ENCODE measurements around the gene ALAS2. TPM values are rescaled to one million over a fixed set of nuclear protein-coding genes. Genes with fewer than 3 reads are reported as not detected.
"Not testable (repeated sequence)": the region's sequence is repeated elsewhere in the genome, so short reads cannot be mapped to it uniquely, and the experiment has no call there.

The ALAS2 gene
- total and polyA plus RNA-seq, 8 donors = 18.4 TPM; not detected in 7

DNA sequence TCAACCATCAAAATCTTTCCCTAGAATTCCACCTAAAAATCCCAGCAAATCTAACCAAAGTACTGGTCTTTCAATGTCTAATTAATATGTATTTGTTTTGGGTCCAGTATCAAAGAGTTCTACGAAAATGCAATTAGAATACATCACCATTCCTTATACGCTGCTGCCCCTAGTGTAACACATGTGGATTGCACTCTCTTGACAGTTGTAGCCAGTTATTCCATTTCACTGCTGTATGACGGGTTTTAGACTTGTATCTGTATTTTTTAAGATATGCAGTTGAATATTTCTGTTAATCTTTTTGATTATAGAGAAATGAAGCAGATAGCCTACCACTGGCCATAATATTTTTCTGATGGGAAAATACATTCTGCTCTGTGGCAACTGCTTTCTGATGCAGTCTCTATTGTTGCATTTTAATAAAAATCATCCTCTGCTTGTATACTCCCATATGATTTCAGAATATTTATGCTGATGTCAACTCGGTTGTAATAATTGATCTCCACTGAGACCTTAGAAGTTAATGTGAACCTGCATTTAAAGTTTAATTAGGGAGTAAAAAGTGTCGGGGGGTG, 27.0 kb upstream of the ALAS2 start:
- Histone ChIP-seq H3K27ac (no peak overlapping the region), H3K36me3 (no peaks in the 10 kb centered on the region), H3K9me3 (peaks cover 0 to 5% (median 2%) of the 10 kb centered on the region in 4 donors), H3K27me3 (no peaks in the 10 kb centered on the region), H3K4me1 (no peaks in the 10 kb centered on the region), H3K4me3 (peak overlapping the region in 1 of 4 donors; percentile 15)
- WGBS, 5 donors = 18 to 21% (median 19%) methylated on average over 5 of the region's 5 CpGs
- TF ChIP-seq POLR2AphosphoS5 (IDR thresholded peaks at IDR 0.05) (no peak), POLR2A (IDR thresholded peaks at IDR 0.05) (no peak), CTCF (IDR thresholded peaks at IDR 0.05) (peak in 5 of 7 experiments; percentile 39 to 79 (median 51))
- peak in 1 of 2 donors; percentile 66 for DNase-seq
- intact Hi-C loops (cut with DNase I; ENCODE audit: low total_unique reads) = no loop called here

DNA sequence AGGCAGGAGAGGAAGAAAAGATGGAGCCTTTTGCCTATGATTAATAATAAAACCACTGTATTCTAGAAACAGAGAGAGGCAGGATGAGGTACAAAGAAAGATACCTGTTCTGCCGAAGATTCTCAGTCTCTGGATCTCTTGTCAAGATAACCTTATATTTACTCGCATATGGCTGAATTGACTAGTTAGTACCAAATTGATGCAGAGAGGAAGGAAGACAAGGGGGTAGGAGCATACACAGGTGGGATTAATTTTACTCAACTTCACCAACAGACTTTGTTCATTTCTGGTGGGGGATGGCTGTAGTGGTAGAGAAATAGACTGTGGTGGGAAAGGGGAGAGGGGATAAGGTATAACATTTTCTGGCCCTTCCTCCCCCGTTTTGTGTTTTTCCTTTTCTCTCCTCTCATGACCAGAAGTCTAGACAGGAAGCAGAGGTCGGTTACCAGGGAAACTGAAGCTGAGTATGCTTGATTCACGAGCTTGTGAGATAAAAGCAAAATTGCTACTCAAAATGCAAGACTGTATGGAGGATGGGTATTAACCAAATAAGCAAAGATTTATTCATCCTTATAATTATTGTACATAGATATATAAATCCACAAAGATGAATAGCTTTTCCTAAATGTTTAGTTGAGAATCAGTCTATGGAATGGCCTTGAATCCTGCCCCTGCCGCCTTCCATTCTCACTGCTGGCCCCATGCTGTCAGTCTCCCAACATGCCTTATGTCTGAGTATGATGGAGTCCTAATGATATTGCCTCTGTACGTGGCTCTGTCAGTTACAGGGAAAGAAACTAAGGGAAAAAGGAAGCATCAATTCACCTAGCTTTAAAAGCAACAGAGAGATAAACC, 26.3 kb upstream of the ALAS2 start:
- Histone ChIP-seq H3K27ac (no peak overlapping the region), H3K4me3 (peak overlapping the region in 1 of 4 donors; percentile 15), H3K36me3 (no peaks in the 10 kb centered on the region), H3K4me1 (no peaks in the 10 kb centered on the region), H3K27me3 (no peaks in the 10 kb centered on the region), H3K9me3 (peaks cover 0 to 12% (median 6%) of the 10 kb centered on the region in 4 donors)
- peak in 1 of 2 donors; percentile 41 for DNase-seq
- intact Hi-C loops (cut with DNase I; ENCODE audit: low total_unique reads) = no loop called here
- WGBS, 5 donors = 24 to 44% (median 24%) methylated on average over 7 of the region's 7 CpGs
- TF ChIP-seq POLR2A (IDR thresholded peaks at IDR 0.05) (no peak), CTCF (IDR thresholded peaks at IDR 0.05) (no peak), POLR2AphosphoS5 (IDR thresholded peaks at IDR 0.05) (no peak)

- H3K27me3 ChIP-seq; DNase-seq; H3K36me3 ChIP-seq; H3K27ac ChIP-seq; H3K4me1 ChIP-seq; intact Hi-C loops (cut with DNase I; ENCODE audit: low total_unique reads); H3K4me3 ChIP-seq: not testable (repeated sequence)
- 74 to 94% (median 88%) methylated on average over 2 of the region's 2 CpGs for WGBS, 5 donors
- peaks cover 0 to 25% (median 12%) of the 10 kb centered on the region in 4 donors for H3K9me3 ChIP-seq
Measured at GRCh38 chrX:55050599-55050998, 19.8 kb upstream of the ALAS2 start.

DNA sequence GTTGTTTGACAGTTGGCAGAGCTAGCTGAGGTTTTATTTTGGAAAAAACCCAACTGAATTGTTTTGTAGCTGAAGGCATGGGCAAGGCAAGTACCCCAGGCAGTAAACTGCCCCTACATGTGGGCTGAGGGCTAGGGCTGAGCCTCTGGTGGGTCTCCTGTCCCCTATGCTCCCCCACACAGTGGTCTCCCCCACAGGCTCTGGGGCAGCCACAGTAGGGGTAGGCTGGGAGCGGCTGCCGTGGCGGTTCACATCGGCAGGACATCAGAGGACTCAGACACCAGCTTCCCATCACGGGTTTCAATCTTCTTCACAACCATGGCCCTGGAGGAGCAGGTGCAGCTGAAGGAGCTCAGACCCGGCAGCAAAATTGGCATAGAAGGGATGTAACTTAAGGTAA, 10.7 kb upstream of the ALAS2 start:
- H3K4me1 ChIP-seq = no peaks in the 10 kb centered on the region
- H3K27me3 ChIP-seq = no peaks in the 10 kb centered on the region
- WGBS, 5 donors = 87 to 98% (median 91%) methylated on average over 5 to 6 of the region's 6 CpGs
- TF ChIP-seq POLR2AphosphoS5 (IDR thresholded peaks at IDR 0.05) (no peak), CTCF (IDR thresholded peaks at IDR 0.05) (no peak), EP300 (IDR thresholded peaks at IDR 0.05) (no peak), POLR2A (IDR thresholded peaks at IDR 0.05) (no peak)
- peaks cover 0 to 8% (median 0%) of the 10 kb centered on the region in 4 donors for H3K9me3 ChIP-seq
- H3K27ac ChIP-seq = no peak overlapping the region
- no peaks in the 10 kb centered on the region for H3K36me3 ChIP-seq
- no peak overlapping the region for H3K4me3 ChIP-seq
- intact Hi-C loops (cut with DNase I; ENCODE audit: low total_unique reads) = no loop called here
- DNase-seq = no peak

- no peak for TF ChIP-seq POLR2AphosphoS5 (IDR thresholded peaks at IDR 0.05)
- no peak for TF ChIP-seq POLR2A (IDR thresholded peaks at IDR 0.05)
- no peak for TF ChIP-seq CTCF (IDR thresholded peaks at IDR 0.05)
- TF ChIP-seq EP300 (IDR thresholded peaks at IDR 0.05) = no peak
- DNase-seq = no peak
- Histone ChIP-seq H3K4me1 (no peaks in the 10 kb centered on the region), H3K27me3 (no peaks in the 10 kb centered on the region), H3K4me3 (no peak overlapping the region), H3K36me3 (no peaks in the 10 kb centered on the region), H3K9me3 (peaks cover 0 to 8% (median 2%) of the 10 kb centered on the region in 4 donors), H3K27ac (no peak overlapping the region)
- 71 to 79% (median 72%) methylated on average over 3 of the region's 3 CpGs for WGBS, 5 donors
- intact Hi-C loops (cut with DNase I; ENCODE audit: low total_unique reads) = no loop called here
Measured at GRCh38 chrX:55039471-55039870, 8.7 kb upstream of the ALAS2 start.

Measured in stomach (tissue), 9 donors.